Activated naive CD8-positive, alpha-beta T cell treated with anti-CD3 and anti-CD28 coated beads for 36 hours (primary cell): Measurements from ENCODE around the gene AIRE. TPM values are rescaled to one million over a fixed set of nuclear protein-coding genes. Genes with fewer than 3 reads are reported as not detected.

Experiments used
- DNase-seq: peaks from one replicate; pipeline ENCODE4 v3.0.0; 2021
- H3K27ac Mint-ChIP-seq: one replicate; pipeline ENCODE4 v1.8.0; 2022; ENCODE audit warnings: mild to moderate bottlenecking, moderate library complexity, mixed read lengths
- H3K27me3 Mint-ChIP-seq: one replicate; pipeline ENCODE4 v1.8.0; 2022; ENCODE audit warnings: mild to moderate bottlenecking, mixed read lengths
- H3K36me3 Mint-ChIP-seq: one replicate; pipeline ENCODE4 v1.8.0; 2021; ENCODE audit warnings: mild to moderate bottlenecking, mixed read lengths
- H3K4me1 Mint-ChIP-seq: one replicate; pipeline ENCODE4 v1.8.0; 2021; ENCODE audit warnings: mixed read lengths
- H3K4me3 Mint-ChIP-seq: one replicate; pipeline ENCODE4 v1.8.0; 2022; ENCODE audit warnings: mild to moderate bottlenecking, moderate library complexity, mixed read lengths
- H3K9me3 Mint-ChIP-seq: one replicate; pipeline ENCODE4 v1.8.0; 2022; ENCODE audit warnings: mixed read lengths
- total RNA-seq, 2 experiments: library from RNA; stranded (reverse); gene quantifications; one replicate each; pipeline ENCODE4 v1.2.3, GENCODE V29; 2021

AIRE gene
- total RNA-seq, 2 experiments from 2014 or later = not detected

DNA sequence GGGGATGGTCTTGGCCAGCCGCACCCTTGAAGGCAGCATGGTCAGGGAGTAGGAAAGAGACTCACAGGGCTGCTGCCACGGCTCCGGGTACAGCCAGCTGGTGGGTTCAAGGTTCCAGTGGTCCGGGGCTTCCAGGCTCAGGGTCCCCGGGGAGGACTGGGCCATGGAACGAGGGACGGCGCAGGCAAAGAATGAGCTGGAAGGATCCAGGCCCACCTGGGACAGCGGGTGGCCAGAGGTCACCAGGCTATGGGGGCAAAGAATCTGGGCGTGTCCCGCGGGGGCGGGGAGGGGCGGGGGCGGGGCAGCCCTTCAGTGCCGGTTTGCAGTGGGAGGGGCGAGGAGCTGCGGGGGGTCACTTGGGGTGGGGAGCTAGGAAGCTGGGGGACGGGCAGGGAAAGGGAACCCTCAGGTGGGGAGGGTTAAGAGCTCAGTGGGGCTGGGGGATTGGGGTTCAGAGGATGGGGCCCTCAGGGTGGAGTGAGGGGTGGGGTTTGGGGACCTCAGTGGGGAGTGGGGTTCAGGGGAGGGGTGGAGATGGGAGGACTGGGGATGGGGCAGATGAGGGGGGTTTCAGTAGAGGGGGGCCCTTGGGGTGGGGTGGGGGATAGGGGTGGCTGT, 23.9 kb upstream of the AIRE start, which contains the start of gene DNMT3L:
Gene DNMT3L, minus strand, starts transcription at position 223 of the 621 bp plus-strand sequence. CDS start 638 bp downstream, outside the sequence.
- H3K27ac Mint-ChIP-seq = no peak within 1 kb of the TSS
- H3K36me3 Mint-ChIP-seq = no peaks in the 10 kb centered on the region
- no peak within 1 kb of the TSS for H3K4me3 Mint-ChIP-seq
- H3K27me3 Mint-ChIP-seq = no peaks in the 10 kb centered on the region
- no peak for DNase-seq
- H3K9me3 Mint-ChIP-seq = no peaks in the 10 kb centered on the region
- no peaks in the 10 kb centered on the region for H3K4me1 Mint-ChIP-seq

DNA sequence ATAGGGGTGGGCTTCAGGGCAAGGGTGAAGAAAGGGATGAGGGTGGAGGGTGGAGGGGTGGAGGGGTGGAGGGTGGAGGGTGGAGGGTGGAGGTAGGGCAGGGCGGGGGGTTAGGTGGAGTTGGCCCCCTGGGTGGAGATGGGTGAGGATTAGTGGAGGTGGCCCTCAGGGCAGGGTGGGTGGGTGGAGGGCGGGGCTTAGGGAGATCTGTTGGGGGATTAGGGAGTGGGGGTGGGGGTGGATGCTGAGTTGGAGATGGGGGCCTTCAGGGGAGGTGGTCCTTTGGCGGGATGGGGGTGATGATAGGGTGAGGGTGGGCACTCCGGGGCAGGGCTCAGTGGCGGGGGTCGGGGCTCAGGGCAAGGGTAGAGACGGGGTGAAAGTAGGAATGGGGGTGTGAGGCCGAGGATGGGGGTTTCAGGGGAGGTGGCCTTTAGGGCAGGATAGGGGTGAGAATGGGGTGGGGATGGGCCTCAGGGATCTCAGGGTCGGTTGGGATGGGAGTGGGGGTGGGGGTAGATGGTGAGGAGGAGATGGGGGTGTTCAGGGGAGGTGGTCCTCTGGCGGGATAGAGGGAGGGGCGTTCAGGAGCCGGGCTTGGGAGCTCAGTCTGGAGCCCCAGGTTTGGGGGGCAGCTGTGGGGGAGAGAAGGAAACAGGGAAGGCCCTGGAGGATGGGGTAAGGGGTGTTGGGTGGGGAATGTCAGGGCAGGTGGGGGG, 23.2 kb upstream of the AIRE start:
- H3K4me3 Mint-ChIP-seq = no peak overlapping the region
- H3K27me3 Mint-ChIP-seq = no peaks in the 10 kb centered on the region
- H3K36me3 Mint-ChIP-seq = no peaks in the 10 kb centered on the region
- H3K4me1 Mint-ChIP-seq = no peaks in the 10 kb centered on the region
- no peaks in the 10 kb centered on the region for H3K9me3 Mint-ChIP-seq
- no peak for DNase-seq
- H3K27ac Mint-ChIP-seq = no peak overlapping the region

DNA sequence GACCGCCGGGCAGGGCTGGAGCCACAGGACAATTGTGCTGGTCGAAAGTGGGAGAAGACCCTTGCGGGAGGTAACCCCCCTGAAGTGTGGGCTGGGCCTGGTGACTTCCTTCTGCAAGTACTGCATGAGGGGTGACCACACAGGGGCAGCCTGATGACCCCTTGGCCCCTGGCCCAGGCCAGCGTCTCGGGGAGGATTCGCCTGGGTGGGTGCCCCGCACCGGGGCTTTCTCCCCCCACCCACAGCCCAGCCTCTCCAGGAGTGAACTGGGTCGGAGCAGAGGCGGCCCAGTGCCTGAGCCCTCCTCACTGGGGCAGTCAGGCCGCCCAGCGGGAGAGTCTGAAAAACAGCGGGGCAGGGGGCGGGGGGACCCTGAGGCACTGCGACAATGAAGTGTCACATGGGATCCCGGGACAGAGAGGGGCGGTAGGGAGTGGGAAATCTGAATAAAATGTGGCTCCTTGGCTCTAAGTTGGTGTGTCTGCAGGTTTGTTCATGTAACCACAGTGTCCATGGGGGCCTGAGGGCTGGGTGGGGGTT, 22.4 kb upstream of the AIRE start:
- no peaks in the 10 kb centered on the region for H3K9me3 Mint-ChIP-seq
- no peaks in the 10 kb centered on the region for H3K27me3 Mint-ChIP-seq
- no peak overlapping the region for H3K4me3 Mint-ChIP-seq
- H3K36me3 Mint-ChIP-seq = no peaks in the 10 kb centered on the region
- H3K27ac Mint-ChIP-seq = no peak overlapping the region
- H3K4me1 Mint-ChIP-seq = no peaks in the 10 kb centered on the region
- no peak for DNase-seq

DNA sequence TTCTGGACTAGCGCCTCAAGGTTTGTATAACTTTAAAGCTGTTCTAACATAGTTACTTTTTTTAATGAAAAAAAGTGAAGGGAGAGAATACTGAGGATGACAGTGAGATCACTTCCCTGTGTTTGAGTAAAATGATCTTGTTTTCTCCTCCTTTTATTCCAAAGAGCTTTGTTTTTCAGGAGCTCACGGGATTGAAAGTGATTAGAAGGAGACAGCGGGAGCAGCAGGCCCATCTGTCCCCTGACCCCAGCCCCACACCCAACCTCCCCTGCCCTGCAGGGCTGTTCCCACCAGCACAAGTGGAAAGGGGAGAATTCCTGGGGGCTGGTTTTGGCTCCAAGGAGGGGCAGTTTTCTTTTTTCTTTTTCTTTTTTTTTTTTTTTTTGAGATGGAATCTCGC, 21.9 kb upstream of the AIRE start:
- H3K4me1 Mint-ChIP-seq = no peaks in the 10 kb centered on the region
- no peak for DNase-seq
- no peaks in the 10 kb centered on the region for H3K36me3 Mint-ChIP-seq
- no peak overlapping the region for H3K4me3 Mint-ChIP-seq
- no peaks in the 10 kb centered on the region for H3K9me3 Mint-ChIP-seq
- H3K27ac Mint-ChIP-seq = no peak overlapping the region
- no peaks in the 10 kb centered on the region for H3K27me3 Mint-ChIP-seq

DNA sequence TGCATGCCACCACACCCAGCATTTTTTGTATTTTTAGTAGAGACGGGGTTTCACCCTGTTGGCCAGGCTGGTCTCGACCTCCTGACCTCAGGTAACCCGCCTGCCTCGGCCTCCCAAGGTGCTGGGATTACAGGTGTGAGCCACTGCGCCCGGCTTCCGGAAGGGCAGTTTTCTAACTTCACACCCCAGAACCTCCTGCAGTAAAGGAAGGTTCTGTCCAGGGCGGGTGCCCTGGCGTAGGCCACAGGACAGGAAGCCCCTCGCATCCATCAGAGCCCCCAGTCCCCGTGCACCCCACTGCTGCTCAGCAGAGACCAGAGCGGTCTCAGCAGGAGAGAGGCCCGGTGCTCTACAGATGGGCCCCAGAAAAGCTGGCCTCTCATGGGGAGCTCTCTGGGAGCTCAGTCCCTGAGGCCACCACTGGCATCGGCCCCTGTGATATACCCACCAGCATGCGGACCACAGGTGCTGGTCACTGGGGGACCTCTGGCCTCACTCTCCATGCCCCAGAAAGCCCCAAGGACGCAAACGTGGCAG, 19.9 kb upstream of the AIRE start:
- no peak for DNase-seq
- Mint-ChIP-seq H3K36me3 (no peaks in the 10 kb centered on the region), H3K27me3 (no peaks in the 10 kb centered on the region), H3K27ac (no peak overlapping the region), H3K9me3 (no peaks in the 10 kb centered on the region), H3K4me3 (no peak overlapping the region), H3K4me1 (no peaks in the 10 kb centered on the region)

DNA sequence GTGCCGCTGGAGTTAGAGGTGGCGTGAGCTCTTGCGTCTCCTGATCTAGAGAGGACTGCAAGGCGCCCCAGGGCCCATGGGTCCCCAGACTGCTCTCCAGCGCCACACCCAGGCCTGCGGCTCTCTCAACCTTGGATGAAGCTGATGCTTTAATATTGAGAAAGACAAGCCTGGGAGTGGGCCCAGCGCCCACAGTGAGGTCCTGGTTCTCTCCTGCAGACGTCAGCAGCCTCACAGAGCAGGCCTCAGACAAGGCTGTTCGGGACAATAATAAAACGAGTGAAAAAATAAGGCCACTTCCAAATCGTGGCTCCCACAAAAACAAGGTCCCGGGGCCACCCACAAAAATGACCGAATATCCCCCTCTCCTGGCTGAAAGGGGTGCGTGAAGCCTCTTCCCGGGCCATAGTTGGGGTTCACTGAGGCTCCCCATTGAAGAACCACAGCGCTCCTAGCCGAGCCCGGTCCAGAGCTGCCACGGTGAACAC, 18.0 kb upstream of the AIRE start:
- H3K27me3 Mint-ChIP-seq = no peaks in the 10 kb centered on the region
- no peak overlapping the region for H3K4me3 Mint-ChIP-seq
- H3K36me3 Mint-ChIP-seq = no peaks in the 10 kb centered on the region
- no peak for DNase-seq
- no peaks in the 10 kb centered on the region for H3K4me1 Mint-ChIP-seq
- H3K9me3 Mint-ChIP-seq = no peaks in the 10 kb centered on the region
- H3K27ac Mint-ChIP-seq = no peak overlapping the region

DNA sequence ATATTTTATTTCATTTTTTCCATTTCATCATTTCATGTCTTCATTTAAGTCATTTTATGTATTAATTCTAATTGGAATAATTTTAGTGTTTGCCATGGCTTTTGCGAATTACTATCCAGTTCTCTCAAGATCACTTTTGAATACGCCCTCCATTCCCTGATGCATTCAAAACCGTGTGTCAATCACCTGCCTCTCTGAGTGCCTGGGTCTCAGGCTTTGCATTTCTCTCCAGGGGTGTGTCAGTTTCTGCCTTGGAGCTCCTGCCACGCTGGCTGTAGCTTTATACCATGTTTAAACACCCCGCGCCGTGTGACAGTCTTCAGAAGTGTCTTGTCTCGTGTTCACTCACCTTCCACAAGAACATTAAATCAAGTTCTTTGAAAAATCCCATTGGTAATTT, 16.6 kb upstream of the AIRE start:
- no peak for DNase-seq
- no peaks in the 10 kb centered on the region for H3K36me3 Mint-ChIP-seq
- no peaks in the 10 kb centered on the region for H3K4me1 Mint-ChIP-seq
- H3K27ac Mint-ChIP-seq = no peak overlapping the region
- no peaks in the 10 kb centered on the region for H3K9me3 Mint-ChIP-seq
- no peak overlapping the region for H3K4me3 Mint-ChIP-seq
- no peaks in the 10 kb centered on the region for H3K27me3 Mint-ChIP-seq

DNA sequence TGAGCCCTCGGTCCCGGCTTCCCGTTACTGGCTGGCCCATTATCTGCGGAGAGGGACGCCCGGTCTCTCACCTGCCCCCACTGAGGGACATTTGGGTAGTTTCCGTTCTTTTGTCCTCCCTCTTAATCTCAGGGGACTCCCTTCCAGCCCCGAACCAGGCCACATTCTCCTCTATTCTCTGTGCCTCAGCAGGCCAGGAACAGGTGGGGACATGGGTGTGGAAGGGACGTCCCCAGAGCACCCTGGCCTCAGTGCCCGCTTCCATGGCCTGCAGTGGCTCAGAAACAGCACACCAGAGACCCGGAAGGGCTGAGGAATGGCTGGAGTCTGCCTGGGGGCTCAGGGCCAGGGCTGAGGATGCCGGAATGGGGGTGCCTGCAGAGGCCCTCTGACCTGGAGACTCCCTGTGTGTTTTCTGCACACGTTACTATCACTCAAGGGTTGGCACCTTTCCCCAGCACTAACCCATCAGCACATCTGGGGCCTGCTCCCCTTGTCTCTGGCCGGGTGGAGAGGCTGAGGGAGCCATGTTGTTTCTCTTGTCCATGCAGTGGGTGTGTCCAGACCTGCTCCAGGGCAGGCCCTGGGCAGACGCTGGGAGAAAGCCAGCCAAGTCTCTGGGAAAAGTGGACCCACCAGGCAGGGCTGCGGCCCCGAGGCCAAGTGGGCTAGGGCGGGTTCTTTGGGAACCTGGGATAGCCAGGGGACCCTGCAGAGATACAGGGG, 14.0 kb upstream of the AIRE start:
- H3K27ac Mint-ChIP-seq = no peak overlapping the region
- no peaks in the 10 kb centered on the region for H3K9me3 Mint-ChIP-seq
- H3K4me1 Mint-ChIP-seq = no peaks in the 10 kb centered on the region
- H3K27me3 Mint-ChIP-seq = no peaks in the 10 kb centered on the region
- H3K4me3 Mint-ChIP-seq = no peak overlapping the region
- no peak for DNase-seq
- no peaks in the 10 kb centered on the region for H3K36me3 Mint-ChIP-seq

DNA sequence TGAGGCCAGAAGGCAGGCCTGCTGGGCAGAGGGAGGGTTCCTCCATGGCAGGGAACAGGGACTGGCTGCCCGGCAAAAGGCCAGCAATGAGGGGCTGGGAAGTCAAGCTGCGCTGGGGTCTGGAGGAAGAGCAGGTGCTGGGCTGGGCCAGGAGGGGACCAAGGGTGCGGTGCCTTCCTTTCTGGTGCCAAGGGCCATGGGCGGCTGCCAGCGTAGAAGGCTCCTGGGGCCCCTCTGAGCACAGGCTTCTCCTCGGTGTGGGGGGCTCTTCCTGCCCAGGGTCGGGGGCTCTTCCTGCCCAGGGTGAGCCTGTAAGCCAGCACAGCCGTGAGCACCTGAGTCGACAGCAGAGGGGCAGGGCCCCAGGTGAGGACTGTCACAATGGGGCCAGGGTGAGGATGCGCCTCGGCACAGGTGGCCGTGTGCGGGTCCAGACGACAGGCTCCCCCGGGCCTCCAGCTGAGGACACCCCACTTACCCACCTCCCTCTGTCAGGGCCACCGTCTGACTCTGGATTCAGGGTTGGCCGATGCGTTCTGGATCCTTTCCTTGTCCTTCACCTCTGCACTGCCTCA, 13.3 kb upstream of the AIRE start:
- DNase-seq = no peak
- Mint-ChIP-seq H3K4me3 (no peak overlapping the region), H3K36me3 (no peaks in the 10 kb centered on the region), H3K27me3 (no peaks in the 10 kb centered on the region), H3K4me1 (no peaks in the 10 kb centered on the region), H3K27ac (no peak overlapping the region), H3K9me3 (no peaks in the 10 kb centered on the region)

DNA sequence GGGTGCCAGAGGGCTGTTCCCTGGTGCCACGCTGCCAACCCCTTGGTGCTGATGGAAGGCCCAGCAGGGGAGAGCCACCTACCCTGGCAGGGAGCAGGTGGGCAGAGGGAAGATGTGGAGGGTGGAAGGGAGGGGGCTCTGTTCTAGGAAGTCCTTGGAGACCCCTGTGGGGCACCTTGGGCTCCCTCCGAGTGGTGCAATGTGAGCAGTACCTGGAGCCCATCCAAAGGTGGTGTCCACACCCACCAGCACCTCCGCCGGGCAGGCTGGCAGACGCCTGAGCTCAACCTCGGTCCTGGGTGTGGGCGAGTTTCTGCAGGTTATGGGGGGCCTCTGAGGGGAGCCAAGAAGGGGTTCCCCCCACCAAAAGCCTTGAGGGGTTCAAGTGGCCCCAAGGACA, 12.6 kb upstream of the AIRE start:
- H3K27me3 Mint-ChIP-seq = no peaks in the 10 kb centered on the region

DNA sequence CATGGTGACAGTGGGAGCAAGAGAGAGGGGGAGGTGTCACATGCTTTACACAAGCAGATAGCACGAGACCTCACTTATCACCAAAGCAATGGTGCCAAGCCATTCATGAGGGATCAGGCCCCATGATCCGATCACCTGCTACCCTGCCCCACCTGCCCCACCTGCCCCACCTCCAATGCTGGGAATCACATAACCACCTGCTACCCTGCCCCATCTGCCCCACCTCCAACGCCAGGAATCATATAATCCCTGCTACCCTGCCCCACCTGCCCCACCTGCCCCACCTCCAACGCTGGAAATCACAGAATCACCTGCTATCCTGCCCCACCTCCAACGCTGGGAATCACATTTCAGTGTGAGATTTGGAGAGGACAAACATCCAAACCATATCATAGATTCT, 10.6 kb upstream of the AIRE start:
- no peak overlapping the region for H3K27ac Mint-ChIP-seq
- H3K4me1 Mint-ChIP-seq = no peaks in the 10 kb centered on the region
- no peak for DNase-seq
- no peaks in the 10 kb centered on the region for H3K27me3 Mint-ChIP-seq
- no peak overlapping the region for H3K4me3 Mint-ChIP-seq
- no peaks in the 10 kb centered on the region for H3K36me3 Mint-ChIP-seq
- H3K9me3 Mint-ChIP-seq = no peaks in the 10 kb centered on the region

More for the DNA sequence above, 12.6 kb upstream of the AIRE start:
- DNase-seq = no peak
- H3K36me3 Mint-ChIP-seq = no peaks in the 10 kb centered on the region
- H3K4me3 Mint-ChIP-seq = no peak overlapping the region
- no peaks in the 10 kb centered on the region for H3K4me1 Mint-ChIP-seq
- no peak overlapping the region for H3K27ac Mint-ChIP-seq
- H3K9me3 Mint-ChIP-seq = no peaks in the 10 kb centered on the region

DNA sequence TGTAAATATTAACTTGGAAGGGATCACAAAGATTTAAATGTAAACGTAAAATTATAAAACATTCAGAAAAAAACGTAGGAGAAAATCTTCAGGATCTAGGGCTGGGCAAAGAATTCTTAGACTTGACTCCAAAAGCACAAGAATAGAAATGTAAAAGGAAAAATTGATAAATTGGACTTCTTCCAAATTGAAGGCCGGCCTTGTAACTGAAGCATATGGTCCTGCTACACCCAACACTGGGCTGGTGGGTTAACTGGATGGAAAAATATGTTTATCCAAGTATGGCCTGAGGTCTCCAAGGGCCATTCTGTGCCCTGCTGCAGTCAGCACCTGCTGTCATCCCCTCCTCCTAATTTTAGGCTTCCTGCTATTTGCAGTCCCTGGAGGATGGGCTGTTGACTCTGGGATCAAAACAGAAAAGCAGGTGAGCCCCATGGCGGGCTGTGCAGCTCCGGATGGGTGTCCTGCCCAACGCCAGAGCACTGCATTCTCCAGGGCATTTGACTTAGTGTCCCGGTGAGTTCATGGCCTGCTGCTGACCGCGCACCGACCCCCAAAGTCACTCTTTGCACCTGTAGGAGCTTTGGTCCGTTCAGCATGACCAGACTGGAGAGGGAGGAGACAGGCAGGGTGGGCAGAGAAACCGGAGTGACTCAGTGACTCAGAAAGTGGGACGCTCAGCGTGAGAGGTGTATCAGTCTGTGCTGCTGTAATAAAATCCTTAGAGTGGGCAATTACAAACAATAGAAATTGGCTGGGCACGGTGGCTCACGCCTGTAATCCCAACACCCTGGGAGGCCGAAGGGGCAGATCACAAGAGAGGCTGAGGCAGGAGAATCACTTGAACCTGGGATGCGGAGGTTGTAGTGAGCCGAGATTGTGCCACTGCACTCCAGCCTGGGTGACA, 6.1 kb upstream of the AIRE start:
- no peaks in the 10 kb centered on the region for H3K36me3 Mint-ChIP-seq
- H3K27me3 Mint-ChIP-seq = no peaks in the 10 kb centered on the region

DNA sequence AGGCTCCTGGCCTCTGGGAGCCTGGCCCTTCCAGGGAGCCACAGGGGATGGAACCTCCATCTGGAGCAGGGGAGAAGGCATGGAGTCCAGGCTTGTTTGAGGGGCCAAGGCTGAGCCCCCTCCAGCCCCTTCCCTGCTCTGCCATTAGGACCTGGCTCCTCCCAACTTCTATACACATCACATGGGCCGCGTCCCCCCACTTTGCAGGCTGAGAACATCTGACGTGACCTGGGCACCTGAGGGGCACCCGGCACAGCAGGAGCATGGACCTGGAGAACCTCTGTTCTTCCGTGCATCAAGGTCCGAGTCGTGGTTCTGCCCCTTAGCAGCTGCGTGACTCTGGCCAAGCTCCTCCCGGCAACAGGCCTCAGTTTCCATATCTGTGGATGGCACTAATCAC, 3.9 kb upstream of the AIRE start:
- DNase-seq = no peak
- H3K27me3 Mint-ChIP-seq = no peaks in the 10 kb centered on the region
- H3K36me3 Mint-ChIP-seq = no peaks in the 10 kb centered on the region
- no peaks in the 10 kb centered on the region for H3K9me3 Mint-ChIP-seq
- H3K27ac Mint-ChIP-seq = no peak overlapping the region
- no peaks in the 10 kb centered on the region for H3K4me1 Mint-ChIP-seq
- no peak overlapping the region for H3K4me3 Mint-ChIP-seq

More for the DNA sequence above, 6.1 kb upstream of the AIRE start:
- H3K4me3 Mint-ChIP-seq = no peak overlapping the region
- no peaks in the 10 kb centered on the region for H3K4me1 Mint-ChIP-seq
- no peaks in the 10 kb centered on the region for H3K9me3 Mint-ChIP-seq
- no peak for DNase-seq
- H3K27ac Mint-ChIP-seq = no peak overlapping the region

DNA sequence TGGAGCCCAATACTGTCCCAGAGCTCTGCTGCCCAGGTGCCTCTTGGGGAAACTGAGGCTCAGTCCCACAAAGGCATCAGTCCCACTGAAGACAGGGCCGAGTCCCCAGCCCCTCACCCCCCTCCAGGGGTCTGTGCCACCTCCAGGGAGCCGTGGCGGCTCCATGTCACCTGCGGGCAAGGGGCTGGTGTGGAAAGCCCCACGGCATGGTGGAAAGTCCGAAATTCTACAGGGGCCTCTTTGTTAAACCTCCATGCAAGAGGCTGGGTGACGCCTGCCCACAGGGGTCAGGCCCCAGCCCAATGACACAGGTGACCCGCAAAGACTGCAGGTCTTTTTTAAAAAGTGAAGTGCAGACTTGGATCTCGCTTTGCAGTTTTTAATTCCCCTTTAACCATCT, 3.3 kb upstream of the AIRE start:
- H3K27ac Mint-ChIP-seq = no peak overlapping the region
- H3K4me3 Mint-ChIP-seq = no peak overlapping the region
- no peaks in the 10 kb centered on the region for H3K4me1 Mint-ChIP-seq
- DNase-seq = no peak
- H3K36me3 Mint-ChIP-seq = no peaks in the 10 kb centered on the region
- no peaks in the 10 kb centered on the region for H3K27me3 Mint-ChIP-seq
- H3K9me3 Mint-ChIP-seq = no peaks in the 10 kb centered on the region
